ENCODE measurements around the gene GPR4. TPM values are rescaled to one million over a fixed set of nuclear protein-coding genes. Genes with fewer than 3 reads are reported as not detected.

GPR4 gene
- total RNA-seq, 2 experiments from 2014 or later, result 0.38 TPM; not detected in 1

DNA sequence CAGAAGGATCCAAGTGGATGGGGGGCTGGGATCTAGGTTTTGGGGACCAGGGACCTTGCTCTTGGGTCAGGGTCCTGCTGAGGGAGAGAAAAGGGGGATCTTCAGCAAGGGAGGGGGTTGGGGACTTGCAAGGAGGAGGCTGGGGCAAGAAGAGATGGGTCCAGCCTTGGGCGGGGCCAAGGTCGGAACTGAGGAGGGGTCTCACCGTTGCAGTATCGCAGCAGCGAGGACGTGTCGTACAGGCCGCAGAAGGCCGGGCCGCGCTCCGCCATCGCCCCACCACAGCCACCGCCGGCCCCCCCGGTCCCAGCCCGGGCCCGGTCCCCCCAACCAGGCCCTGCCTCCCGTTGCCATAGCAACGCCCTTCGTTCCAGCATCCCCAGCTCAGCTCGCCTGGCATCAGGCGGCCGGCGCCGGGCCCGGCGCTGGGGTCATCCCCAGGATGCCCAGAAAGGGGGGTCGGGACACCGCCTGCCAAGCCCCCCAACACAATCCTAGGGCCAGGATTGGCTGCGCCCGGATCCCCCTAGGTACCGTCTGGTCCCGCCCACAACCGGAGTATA lies 43.1 kb upstream of the GPR4 start:
- Histone ChIP-seq H4K20me1 (ENCODE audit: insufficient read depth, low read length) (no peaks in the 10 kb centered on the region), H3K9me2 (ENCODE audit: insufficient read depth, low read length) (no peaks in the 10 kb centered on the region), H3K36me3 (ENCODE audit: insufficient read depth, low read length) (no peaks in the 10 kb centered on the region), H2AFZ (ENCODE audit: low read length) (peak overlapping the region; percentile 98; the same call in 1 of the 2 replicates), H3K4me2 (ENCODE audit: low read length) (peak overlapping the region; percentile 72), H3K4me3 (ENCODE audit: low read depth, low read length, poor library complexity, severe bottlenecking) (peak overlapping the region; percentile 68), H3K79me2 (ENCODE audit: insufficient read depth, low read depth, low read length) (no peaks in the 10 kb centered on the region), H3K27ac (ENCODE audit: low read depth, low read length, poor library complexity, severe bottlenecking) (no peak overlapping the region), H3K4me1 (ENCODE audit: insufficient read depth, low read length, poor library complexity, severe bottlenecking) (peaks cover 40% of the 10 kb centered on the region), H3K9me3 (ENCODE audit: low read length) (no peaks in the 10 kb centered on the region)
- intact Hi-C loops (cut with micrococcal nuclease; ENCODE audit: unreplicated experiment), result loop anchor here (10.0 kb wide), 1 partner anchor 220 kb away; the partner anchor contains the start of gene ERCC1
- BruUV-seq (replicated peaks), result no TSS peak
- DNase-seq (ENCODE audit: low spot score), result no peak
- ChIA-PET POLR2A (interaction anchor here (0.5 to 1.0 kb wide), 5 partner anchors 16 to 645 kb away, joined by 3 to 8 read pairs (median 3); partner anchors contain the start of gene GIPR), CTCF (ENCODE audit: unreplicated experiment) (interaction anchor here (0.5 kb wide), 2 partner anchors 47 to 166 kb away, joined by 3 read pairs; no protein-coding TSS in a partner anchor)
- TF ChIP-seq EZH2phosphoT487 (IDR thresholded peaks at IDR 0.05; ENCODE audit: borderline replicate concordance, low read depth, low read length), result no peak
- TF ChIP-seq, protein P1, sequence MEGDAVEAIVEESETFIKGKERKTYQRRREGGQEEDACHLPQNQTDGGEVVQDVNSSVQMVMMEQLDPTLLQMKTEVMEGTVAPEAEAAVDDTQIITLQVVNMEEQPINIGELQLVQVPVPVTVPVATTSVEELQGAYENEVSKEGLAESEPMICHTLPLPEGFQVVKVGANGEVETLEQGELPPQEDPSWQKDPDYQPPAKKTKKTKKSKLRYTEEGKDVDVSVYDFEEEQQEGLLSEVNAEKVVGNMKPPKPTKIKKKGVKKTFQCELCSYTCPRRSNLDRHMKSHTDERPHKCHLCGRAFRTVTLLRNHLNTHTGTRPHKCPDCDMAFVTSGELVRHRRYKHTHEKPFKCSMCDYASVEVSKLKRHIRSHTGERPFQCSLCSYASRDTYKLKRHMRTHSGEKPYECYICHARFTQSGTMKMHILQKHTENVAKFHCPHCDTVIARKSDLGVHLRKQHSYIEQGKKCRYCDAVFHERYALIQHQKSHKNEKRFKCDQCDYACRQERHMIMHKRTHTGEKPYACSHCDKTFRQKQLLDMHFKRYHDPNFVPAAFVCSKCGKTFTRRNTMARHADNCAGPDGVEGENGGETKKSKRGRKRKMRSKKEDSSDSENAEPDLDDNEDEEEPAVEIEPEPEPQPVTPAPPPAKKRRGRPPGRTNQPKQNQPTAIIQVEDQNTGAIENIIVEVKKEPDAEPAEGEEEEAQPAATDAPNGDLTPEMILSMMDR (conservative IDR thresholded peaks at IDR 0.05; ENCODE audit: low read length), result no peak

DNA sequence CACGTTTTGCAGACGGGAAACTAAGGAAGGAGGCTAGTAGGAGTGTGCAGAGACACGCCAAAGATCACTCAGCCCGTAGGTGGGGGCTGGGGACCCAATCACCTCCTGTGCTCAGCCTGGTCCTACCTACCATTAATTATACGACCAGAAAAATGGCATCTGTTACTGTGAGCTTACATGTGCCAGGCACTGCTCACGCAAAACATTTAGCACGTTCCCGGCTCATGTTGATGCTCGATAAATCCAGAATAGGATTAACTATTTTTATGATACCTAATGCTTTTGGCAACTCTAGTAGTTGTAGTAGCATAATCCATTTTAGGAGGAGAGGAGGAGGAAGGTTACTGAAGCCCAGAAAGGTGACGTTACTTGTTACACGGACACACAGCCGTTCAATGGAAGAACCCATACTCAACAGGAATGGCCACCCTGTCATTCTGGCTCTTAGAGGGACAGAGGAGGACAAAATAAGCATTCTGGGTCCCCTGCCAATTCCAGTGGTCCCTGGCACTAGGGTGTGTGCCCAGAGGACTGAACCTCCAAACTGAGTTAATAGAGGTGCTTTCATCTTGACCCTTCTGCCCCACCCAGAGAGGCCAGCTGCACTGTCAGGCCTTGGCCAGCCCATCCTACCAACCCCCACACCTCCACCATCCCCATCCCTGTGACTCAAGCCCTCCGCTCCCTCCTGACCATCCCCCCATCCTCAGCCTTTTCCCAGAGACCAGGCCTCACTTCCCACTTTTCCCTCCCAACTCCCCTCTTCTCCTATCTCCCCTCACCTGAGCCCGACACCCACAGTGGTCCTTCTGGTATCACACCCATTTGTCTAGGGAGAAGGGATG lies 42.1 kb upstream of the GPR4 start:
- H3K9me2 ChIP-seq (ENCODE audit: insufficient read depth, low read length), result no peaks in the 10 kb centered on the region
- no peaks in the 10 kb centered on the region for H3K79me2 ChIP-seq (ENCODE audit: insufficient read depth, low read depth, low read length)
- H3K4me3 ChIP-seq (ENCODE audit: low read depth, low read length, poor library complexity, severe bottlenecking), result no peak overlapping the region
- ChIA-PET CTCF (ENCODE audit: unreplicated experiment) (no interaction called here), POLR2A (no interaction called here)
- H3K4me2 ChIP-seq (ENCODE audit: low read length), result peak overlapping the region; percentile 55; the same call in 1 of the 2 replicates
- no TSS peak for BruUV-seq (replicated peaks)
- no peaks in the 10 kb centered on the region for H3K9me3 ChIP-seq (ENCODE audit: low read length)
- intact Hi-C loops (cut with micrococcal nuclease; ENCODE audit: unreplicated experiment), result loop anchor here (1.0 to 10.0 kb wide), 5 partner anchors 60 to 219 kb away; partner anchors contain the start of genes ERCC1, OPA3 and VASP
- no peaks in the 10 kb centered on the region for H3K36me3 ChIP-seq (ENCODE audit: insufficient read depth, low read length)
- H2AFZ ChIP-seq (ENCODE audit: low read length), result no peak overlapping the region
- H4K20me1 ChIP-seq (ENCODE audit: insufficient read depth, low read length), result no peaks in the 10 kb centered on the region
- no peak for DNase-seq (ENCODE audit: low spot score)
- TF ChIP-seq, protein P1 (conservative IDR thresholded peaks at IDR 0.05; ENCODE audit: low read length), result no peak
- no peak for TF ChIP-seq EZH2phosphoT487 (IDR thresholded peaks at IDR 0.05; ENCODE audit: borderline replicate concordance, low read depth, low read length)
- peaks cover 48% of the 10 kb centered on the region for H3K4me1 ChIP-seq (ENCODE audit: insufficient read depth, low read length, poor library complexity, severe bottlenecking)
- H3K27ac ChIP-seq (ENCODE audit: low read depth, low read length, poor library complexity, severe bottlenecking), result no peak overlapping the region

All from OCI-LY7 (cell line).